Mammary epithelial cell (primary cell): ENCODE results near the gene ATF5.

Experiments
- EZH2 ChIP-seq: IDR thresholded peaks from 2 replicates; pipeline ENCODE4 v1.6.1; 2012; ENCODE audit warnings: low read length, inconsistent platforms, borderline replicate concordance
- TF ChIP-seq, protein P1 (sequence below), 2 donors: IDR thresholded peaks in 1 of 2; conservative IDR thresholded peaks in 1 of 2; 2 replicates each; pipeline ENCODE4 v1.5.1; 2011 to 2012; ENCODE audit warnings: inconsistent platforms in 2 of 2, low read length in 2 of 2, mild to moderate bottlenecking in 2 of 2, control low read depth in 1 of 2, low read depth in 1 of 2; ENCODE audit not compliant: insufficient read depth in 1 of 2; ENCODE audit errors: extremely low read depth in 1 of 2

DNA sequence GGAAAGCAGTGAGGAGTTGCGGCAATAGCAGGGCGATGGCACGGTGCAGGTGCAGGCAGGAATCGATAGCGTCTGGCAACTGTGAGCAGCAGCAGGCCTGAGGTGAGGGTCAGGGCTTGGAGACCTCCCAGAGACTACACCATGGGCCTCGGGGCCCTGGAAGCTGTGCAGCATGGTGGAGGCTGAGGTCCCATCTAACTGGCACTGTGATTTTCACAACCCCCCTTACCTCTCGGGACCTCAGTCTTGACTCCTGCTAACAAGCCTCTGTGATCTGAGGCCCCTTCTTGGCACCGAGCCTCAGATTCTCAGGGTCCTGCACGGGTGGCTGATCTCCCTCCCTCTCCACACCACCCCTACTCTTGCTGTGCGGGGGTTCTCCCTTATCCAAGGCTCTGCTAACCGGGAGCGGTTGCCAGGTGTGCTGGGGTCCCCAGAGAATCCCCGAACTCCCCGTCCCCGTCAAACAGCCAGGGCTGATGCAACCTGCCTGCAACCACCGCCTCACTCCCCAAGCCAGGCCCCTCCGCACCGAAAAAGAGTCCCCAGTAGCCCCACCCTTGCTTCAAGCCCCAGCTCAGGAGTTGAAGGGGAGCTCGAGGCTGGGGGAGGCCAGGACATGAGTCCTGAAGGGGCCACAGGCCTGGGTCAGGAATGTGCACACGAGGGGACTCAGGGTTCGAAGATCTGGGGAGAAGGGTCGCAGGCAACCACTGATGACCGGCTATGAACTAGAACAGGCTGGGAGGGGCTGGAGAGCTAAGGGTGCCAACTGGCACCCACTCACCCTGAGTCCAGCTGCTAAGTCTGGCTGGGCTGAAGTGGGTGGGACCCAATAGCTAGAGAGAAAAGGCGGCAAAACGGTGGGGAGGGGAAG, 4.8 kb upstream of the ATF5 start:
- TF ChIP-seq EZH2, result no peak
- TF ChIP-seq, protein P1, sequence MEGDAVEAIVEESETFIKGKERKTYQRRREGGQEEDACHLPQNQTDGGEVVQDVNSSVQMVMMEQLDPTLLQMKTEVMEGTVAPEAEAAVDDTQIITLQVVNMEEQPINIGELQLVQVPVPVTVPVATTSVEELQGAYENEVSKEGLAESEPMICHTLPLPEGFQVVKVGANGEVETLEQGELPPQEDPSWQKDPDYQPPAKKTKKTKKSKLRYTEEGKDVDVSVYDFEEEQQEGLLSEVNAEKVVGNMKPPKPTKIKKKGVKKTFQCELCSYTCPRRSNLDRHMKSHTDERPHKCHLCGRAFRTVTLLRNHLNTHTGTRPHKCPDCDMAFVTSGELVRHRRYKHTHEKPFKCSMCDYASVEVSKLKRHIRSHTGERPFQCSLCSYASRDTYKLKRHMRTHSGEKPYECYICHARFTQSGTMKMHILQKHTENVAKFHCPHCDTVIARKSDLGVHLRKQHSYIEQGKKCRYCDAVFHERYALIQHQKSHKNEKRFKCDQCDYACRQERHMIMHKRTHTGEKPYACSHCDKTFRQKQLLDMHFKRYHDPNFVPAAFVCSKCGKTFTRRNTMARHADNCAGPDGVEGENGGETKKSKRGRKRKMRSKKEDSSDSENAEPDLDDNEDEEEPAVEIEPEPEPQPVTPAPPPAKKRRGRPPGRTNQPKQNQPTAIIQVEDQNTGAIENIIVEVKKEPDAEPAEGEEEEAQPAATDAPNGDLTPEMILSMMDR (conservative IDR thresholded peaks at IDR 0.05 in 1 of 2, IDR thresholded peaks at IDR 0.05 in 1 of 2; ENCODE audit: extremely low read depth in 1 of 2, insufficient read depth in 1 of 2, low read depth in 1 of 2, low read length in 2 of 2), result no peak
